ENCODE data around the gene MTREX.

The MTREX gene

DNA sequence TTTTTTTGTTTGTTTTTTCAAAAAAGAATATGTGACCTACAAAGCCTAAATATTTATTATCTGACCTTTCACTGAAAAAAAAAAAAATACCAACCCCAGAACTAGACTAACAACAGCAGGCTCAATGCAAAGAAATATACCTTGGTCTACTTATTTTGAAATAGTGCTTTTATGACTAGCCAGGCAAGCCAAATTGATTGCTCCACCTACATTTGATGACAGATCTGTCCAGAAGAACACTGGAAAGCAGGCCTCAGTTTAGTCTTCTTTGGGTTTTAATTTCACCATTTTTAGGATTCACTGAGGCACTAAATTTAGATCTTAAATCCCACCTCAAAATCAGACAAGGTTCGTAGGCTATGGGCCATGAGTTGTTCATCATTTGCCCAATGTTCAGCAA, 129.7 kb downstream of the MTREX start:
- no peak for DNase-seq

- no peak for DNase-seq
Measured at GRCh38 chr5:55437859-55438206, 130.0 kb downstream of the MTREX start.

GRCh38 chr5:55438998-55439397, 131.2 kb downstream of the MTREX start:
- no peak for DNase-seq

GRCh38 chr5:55440188-55440646, 132.4 kb downstream of the MTREX start:
- no peak for DNase-seq

GRCh38 chr5:55441107-55441771, 133.4 kb downstream of the MTREX start:
- no peak for DNase-seq

DNA sequence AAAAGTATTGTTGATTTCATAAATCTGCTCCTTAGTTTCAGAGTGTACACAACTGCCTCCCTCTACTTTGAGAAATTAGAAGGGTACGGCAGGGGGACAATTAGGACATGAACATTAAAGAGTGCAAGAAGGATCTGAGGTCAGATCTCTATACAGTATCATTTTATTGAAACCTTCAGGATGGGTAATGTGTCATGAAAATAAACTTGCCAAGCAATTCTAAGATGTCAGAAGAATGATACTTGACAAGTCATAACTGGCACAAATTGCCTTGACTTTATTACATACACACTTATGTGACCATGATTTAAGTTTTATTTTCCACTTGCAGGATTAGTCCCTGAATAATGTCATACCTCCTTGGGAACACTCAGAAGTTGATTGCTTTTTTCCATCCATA, 134.2 kb downstream of the MTREX start:
- no peak for DNase-seq

DNA sequence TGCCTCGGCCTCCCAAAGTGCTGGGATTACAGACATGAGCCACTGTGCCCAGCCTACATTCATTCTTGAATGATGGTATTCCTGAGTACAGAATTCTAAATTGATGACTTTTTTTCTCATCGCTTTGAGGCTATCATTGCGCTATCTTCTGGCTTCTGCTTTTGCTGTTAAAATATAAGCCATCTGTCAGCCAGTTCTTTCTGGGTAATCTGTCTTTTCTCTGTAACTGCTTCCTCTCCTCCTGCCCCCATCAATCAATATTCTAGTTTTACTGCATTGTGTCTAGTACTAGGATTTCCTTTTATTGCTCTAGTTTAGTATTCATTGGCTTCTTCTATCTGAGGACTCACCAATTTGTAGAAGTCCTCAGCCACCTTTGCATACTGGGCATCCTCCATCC, 138.0 kb downstream of the MTREX start:
- no peak for DNase-seq

DNA sequence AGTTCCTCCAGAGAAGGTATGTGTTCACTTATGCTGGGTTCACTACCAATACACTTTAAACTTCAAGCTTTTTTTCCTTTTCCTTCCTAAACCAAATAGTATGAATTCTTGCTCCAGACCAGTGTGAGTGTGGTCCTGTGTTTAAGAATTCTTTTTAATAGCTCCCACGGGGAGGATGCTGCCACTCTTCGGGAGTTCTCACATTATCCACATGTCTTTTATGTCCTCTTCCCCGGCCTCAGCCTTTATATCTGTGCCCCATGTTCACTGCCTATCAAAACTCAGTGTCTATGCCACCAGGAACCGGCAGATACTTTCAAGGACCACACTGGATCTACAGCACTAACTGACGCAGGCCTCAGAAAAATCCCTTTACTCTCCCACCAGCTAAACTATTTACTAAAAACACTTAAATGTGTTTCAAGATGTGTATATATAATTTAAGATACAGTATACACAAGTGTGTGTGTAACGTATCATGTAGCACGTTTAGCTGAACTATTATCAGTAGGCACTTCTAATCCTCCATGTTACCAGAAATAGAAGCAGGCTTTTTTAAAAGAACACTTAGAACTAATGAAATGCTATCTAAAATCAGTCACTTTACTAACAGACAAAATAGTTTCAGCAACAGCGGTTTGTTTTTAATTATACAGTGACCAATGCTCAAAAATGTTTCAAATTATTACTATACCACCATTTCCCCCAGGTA, 139.0 kb downstream of the MTREX start:
- DNase-seq: no peak

- DNase-seq: no peak
Measured at GRCh38 chr5:55450050-55450765, 142.4 kb downstream of the MTREX start.

DNA sequence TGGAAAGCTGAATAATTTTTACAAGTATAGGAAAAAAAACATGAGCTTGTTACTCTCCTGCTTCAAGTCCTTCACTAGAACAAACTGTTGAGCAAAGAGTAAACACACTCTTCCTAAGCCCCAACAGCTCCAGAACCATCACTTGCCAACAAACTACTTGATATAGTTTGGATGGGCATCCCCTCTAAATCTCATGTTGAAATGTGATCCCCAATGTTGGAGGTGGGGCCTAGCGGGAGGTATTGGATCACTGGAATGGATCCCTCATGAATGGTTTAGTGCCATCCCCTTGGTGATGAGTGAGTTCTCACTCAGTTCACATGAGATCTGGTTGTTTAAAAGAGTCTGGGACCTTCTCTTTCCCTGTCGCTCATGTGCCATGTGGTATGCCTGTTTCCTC, 144.2 kb downstream of the MTREX start:
- no peak for DNase-seq

- DNase-seq: no peak
Measured at GRCh38 chr5:55453211-55453610, 145.4 kb downstream of the MTREX start.

DNA sequence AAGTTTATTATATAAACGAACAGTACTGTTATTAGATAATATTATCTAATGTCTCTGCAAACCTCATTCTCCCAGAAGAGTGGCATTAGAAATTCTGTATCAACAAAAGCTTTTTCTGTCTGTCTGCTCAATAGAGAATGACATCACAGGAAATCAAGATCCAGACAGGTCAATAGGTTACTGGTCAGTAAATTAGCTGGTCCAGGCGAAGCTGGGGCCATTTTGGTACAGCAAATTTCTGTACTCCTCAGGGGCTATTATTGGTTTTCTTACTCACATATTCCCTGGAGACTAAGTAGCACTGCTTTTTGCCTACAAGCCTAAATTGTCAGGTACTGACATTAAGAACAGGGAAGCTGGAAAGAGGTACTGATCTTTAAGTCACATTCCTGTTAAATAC, 146.5 kb downstream of the MTREX start:
- DNase-seq: no peak

- no peak for DNase-seq
Measured at GRCh38 chr5:55456216-55456895, 148.6 kb downstream of the MTREX start.

- no peak for DNase-seq
Measured at GRCh38 chr5:55459572-55459971, 151.8 kb downstream of the MTREX start.

GRCh38 chr5:55463613-55464012, 155.8 kb downstream of the MTREX start:
- no peak for DNase-seq

- DNase-seq: no peak
Measured at GRCh38 chr5:55467862-55468551, 160.2 kb downstream of the MTREX start.

- no peak for DNase-seq
Measured at GRCh38 chr5:55469839-55470238, 162.1 kb downstream of the MTREX start.

- no peak for DNase-seq
Measured at GRCh38 chr5:55470282-55470681, 162.5 kb downstream of the MTREX start.

DNA sequence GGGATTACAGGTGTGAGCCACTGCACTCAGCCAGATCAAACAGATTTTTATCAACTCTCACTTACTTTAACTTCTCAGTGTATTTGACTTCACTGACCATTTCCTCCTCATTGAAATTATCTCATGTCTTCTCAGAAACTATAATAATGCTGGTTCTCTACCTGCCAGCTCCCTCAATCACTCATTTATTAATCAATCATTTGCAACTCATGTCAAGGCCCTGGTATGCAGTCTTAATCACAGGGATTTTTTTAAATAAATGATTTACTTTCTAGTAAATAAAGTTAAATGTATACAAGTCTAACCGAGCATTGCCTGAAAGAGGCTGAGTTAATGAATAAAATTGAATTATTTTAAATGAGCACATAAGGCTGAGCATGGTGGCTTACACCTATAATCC, 163.7 kb downstream of the MTREX start:
- DNase-seq: no peak

DNA sequence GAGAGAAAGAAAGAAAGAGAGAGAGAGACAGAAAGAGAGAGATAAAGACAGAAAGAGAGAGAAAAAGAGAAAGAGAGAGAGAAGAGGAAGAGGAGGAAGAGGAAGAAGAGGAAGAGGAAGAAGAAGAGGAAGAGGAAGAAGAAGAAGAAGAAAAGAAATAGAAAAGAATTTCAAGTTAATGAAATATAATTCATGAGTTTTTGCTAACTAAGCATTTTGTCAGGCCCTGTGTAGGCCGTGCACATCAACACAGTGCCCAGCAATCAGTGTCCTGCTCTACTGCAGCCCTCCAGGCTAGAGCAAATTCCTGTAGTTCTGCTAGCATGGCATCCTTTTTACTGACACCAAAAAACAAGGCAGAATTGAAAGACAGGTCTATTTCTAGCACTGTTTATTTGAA, 164.9 kb downstream of the MTREX start:
- no peak for DNase-seq

All from stimulated activated naive CD4-positive, alpha-beta T cell treated with Interleukin-2 at 50 U/mL for 16 hours (primary cell).